GM19397 (cell line): Measurements from ENCODE around the gene PRR30.
"Not testable (repeated sequence)": the region's sequence is repeated elsewhere in the genome, so short reads cannot be mapped to it uniquely, and the experiment has no call there.

Source experiments
- ATAC-seq: cut with Tn5 transposase; IDR thresholded peaks from one replicate; pipeline ENCODE4 v1.9.1; 2021; ENCODE audit warnings: mild to moderate bottlenecking, moderate library complexity; ENCODE audit not compliant: unreplicated experiment

PRR30 gene

GRCh38 chr2:27139310-27139709, at the start of gene PRR30:
TSS of gene PRR30 (minus strand) at chr2:27139410. CDS start at chr2:27138329, 1,081 bp downstream.
- ATAC-seq, result no peak

- no peak for ATAC-seq
Measured at GRCh38 chr2:27186613-27187345, 47.6 kb upstream of the PRR30 start.

GRCh38 chr2:27185331-27186026, 46.3 kb upstream of the PRR30 start:
- no peak for ATAC-seq

- ATAC-seq, result no peak
Measured at GRCh38 chr2:27184115-27184514, 44.9 kb upstream of the PRR30 start.

GRCh38 chr2:27182346-27182745, 43.1 kb upstream of the PRR30 start:
- ATAC-seq, result no peak

DNA sequence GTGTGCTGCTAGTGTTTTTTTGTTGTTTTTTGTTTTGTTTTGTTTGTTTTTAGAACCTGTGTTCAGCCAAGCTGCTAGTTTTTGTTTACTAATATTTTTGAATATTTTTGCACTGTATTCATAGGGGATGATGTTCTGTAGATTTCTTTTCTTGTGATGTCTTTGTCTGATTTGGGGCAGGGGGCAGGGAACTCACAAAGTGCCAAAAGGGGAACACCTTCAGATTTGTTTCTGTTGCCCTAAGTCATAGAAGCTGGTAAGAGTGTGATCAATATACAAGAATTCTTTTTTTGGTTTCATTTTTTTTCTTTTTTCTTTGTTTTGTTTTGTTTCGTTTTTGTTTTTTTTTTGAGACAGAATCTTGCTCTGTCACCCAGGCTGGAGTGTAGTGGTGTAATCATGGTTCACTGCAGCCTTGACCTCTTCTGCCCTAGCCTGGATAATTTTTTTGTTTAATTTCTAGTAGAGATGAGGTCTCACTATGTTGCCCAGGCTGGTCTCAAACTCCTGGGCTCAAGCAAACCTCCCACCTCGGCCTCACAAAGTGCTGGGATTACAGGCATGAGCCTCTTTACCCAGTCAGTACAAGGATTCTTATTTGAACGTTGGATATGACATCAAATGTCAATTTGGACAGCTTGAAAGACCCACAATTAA, 40.3 kb upstream of the PRR30 start:
- ATAC-seq, result no peak

DNA sequence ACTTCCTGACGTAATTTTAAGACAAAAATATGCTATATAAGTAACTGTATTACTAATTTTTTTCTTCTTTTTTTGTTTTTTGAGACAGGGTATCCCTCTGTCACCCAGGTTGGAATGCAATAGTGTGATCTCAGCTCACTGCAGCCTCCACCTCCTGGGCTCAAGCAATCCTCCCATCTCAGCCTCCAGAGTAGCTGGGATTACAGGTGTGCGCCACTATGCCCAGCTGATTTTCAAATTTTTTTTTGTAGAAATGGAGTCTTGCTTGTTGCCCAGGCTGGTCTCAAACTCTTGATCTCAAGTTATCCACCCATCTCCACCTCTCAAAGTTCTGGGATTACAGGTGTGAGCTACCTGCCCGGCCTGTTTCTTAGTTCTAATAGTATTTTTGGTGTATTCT, 39.3 kb upstream of the PRR30 start:
- ATAC-seq, result no peak

DNA sequence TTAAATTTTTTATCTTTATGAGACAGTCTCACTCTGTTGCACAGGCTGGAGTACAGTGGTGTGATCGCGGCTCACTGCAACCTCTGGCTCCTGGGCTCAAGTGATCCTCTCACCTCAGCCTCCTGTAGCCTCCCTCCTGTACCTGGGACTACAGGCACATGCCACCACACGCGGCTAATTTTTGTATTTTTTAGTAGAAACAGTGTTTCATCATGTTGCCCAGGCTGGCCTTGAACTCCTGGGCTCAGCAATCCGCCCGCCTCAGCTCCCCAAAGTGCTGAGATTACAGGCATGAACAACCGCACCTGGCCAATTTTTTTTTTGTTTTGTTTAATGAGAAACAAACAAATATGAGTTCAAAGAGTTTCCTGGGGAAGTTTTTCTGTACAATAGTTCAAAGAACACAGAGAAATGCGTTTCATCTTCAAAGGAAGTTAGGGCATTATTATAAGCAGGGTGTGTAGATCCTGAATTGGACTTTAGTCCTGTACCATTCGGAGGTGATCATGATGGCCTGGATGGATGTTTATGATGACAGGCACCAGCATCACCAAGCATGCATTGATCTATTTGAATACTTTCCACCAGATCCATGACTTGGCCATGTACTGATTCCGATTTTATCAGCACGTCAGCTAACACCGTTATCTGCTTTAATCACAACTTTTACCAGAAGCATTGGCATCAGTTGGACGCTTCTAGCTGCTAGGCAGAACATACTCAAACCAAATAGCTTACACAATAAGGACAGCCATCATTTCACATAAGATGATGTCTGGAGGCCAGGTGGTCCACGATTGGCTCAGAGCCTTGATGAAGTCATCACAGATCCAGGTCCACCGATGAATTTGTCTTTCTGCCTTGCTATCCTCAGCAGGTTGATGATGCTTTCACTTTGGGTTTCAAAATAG, 38.5 kb upstream of the PRR30 start:
- no peak for ATAC-seq

- not testable (repeated sequence) for ATAC-seq
Measured at GRCh38 chr2:27175781-27176180, 36.6 kb upstream of the PRR30 start.

GRCh38 chr2:27175330-27175729, 36.1 kb upstream of the PRR30 start:
- ATAC-seq, result no peak

- ATAC-seq, result no peak
Measured at GRCh38 chr2:27174638-27175037, 35.4 kb upstream of the PRR30 start.

DNA sequence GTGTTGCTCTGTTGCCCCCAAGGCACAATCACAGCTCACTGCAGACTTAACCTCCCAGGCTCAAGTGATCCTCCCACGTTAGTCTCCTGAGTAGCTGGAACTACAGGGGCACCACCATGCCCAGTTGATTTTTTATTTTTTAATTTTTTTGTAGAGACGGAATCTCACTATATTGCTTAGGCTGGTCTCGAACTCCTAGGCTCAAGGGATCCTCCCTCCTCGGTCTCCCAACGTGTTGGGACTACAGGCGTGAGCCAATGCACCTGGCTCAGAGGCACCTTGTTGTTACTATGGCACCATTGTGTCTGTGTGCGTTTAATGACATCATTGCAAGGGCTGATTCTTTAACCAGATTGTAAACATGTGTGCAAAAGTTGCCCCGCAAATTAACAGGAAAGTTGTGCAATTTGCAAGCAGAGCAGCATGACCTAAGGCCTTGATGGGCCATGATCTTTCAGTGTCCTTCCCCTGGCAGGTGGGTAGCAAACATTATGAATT, 32.2 kb upstream of the PRR30 start:
- ATAC-seq, result no peak

DNA sequence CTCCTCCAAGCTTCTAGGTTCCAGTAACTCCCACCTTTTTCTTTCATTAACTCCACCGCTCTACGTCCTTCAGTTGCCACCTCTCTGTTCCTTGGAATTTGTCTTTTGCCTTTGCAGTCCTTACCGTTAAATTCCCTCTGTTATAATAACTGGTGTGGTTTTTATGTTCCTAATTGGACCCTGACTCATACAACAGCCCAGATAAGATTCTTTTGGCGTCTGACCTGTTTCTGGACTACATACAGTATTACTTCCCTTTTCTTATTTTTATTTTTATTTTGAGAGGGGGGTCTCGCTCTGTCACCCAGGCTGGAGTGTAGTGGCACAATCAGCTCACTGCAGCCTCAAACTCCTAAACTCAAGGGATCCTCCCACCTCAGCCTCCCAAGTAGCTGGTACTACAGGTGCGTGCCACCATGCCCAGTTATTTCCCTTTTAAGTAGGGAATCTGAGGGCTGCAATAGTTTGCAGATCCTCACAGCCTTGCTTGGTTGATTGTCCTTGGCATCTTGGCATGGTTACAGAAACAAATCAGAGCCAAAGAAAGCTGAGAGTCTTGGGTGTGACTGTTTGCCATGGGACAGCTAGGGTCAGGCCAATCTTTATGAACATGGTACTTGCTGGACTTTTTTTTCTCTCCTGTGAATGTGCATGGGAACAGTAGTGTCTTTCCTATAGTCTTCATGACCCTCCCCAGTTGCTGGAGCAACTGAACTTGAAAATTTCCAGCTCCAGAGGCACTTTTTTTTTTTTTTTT, 31.5 kb upstream of the PRR30 start:
- no peak for ATAC-seq

- no peak for ATAC-seq
Measured at GRCh38 chr2:27164960-27165763, 26.0 kb upstream of the PRR30 start.

GRCh38 chr2:27162151-27163121, 23.2 kb upstream of the PRR30 start:
- ATAC-seq, result no peak

- no peak for ATAC-seq
Measured at GRCh38 chr2:27160191-27160590, 21.0 kb upstream of the PRR30 start.

DNA sequence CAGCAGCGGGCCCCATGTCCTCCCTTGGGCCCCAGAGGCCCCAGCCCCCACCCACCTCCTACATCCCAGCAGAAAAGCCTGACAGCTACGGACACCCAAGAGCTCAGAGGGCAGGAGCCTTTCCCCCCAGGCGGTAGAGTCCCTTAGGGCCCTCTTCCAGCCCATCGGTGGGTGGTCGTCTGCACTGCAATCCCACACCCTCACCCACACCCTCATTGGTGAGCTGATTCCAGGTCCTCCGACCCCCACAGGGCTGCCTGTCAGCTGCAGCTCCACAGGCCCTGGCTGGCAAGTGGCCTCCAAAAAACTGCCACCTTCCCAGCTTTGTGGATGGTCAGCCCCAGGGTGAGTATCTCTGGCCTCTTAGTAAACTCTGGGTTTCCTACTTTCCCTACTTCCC, 20.1 kb upstream of the PRR30 start:
- ATAC-seq, result no peak

- no peak for ATAC-seq
Measured at GRCh38 chr2:27158468-27158867, 19.3 kb upstream of the PRR30 start.
